GM21576 (cell line): ENCODE measurements around the gene PIGV.
"Not testable (repeated sequence)": the region's sequence is repeated elsewhere in the genome, so short reads cannot be mapped to it uniquely, and the experiment has no call there.

Experiments used
- ATAC-seq: cut with Tn5 transposase; IDR thresholded peaks from one replicate; pipeline ENCODE4 v1.9.1; 2021; ENCODE audit warnings: mild to moderate bottlenecking, moderate library complexity; ENCODE audit not compliant: unreplicated experiment

PIGV gene

DNA sequence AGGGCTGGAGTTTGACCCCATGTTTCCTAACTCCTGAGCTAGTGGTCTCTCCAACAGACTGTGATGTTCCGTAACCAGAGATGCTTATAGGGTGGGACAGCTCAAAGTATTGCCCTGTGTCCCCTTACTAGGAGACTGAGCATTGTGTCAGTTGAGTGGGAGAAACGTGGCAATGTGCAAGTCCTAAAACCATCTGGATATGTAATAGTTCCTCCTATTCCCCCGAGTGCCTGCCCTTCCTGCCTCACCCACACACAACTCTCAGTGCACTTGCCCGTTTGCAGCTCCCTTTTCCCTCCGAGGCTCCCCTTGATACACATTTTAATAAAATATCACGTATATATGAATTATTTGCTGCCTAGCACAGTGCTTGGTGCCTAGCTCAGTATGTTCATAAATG, 3.4 kb downstream of the PIGV start:
- no peak for ATAC-seq

DNA sequence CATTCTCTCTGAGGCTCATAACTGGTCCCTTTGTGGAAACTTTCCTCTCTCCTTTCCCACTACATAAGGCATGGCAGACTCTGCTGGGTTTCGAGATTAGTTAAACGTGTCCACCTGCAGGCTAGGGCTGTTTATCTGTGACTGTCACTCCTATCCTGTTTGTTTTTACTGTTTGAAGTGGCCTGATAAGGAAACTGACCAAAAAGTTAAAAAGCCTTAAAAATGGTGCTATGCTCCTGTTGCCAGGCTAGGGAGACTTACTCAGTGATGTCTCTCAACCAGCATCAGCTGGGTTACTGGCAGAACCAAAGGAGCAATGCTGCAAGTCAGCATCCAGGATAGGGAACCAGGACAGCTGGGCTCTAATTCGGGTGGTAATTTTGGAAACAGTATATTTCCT, 3.9 kb downstream of the PIGV start:
- ATAC-seq, result no peak

DNA sequence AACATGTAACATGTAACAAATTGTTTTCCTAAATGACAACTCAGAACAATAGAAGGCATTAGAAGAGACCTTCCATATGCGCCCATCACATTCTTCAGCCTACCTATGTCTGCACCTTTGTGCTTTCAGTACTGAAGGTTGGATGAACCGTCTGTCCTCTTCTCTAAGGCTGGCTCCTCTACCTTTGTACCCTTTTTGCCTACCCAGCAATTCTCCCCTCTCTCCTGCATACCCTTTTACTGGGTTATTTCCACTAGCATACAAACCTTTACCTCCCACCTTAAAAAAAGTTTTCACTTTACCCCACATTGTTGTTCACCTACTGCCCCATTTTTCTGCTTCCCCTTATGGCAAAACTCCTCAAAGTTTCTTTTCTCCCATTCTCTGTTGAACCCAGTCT, 5.2 kb downstream of the PIGV start:
- ATAC-seq, result no peak

DNA sequence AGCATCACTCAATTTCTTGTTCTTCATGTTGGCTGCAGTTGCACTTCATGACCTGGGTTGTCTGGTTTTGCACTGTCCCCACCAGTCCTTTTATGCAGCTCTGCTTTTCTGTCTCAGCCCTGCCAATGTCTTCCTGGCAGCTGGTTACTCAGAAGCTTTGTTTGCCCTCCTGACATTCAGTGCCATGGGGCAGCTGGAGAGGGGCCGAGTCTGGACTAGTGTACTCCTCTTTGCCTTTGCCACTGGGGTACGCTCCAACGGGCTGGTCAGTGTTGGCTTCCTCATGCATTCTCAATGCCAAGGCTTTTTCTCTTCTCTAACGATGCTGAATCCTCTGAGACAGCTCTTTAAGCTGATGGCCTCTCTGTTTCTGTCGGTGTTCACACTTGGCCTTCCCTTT, 6.6 kb downstream of the PIGV start:
- no peak for ATAC-seq

DNA sequence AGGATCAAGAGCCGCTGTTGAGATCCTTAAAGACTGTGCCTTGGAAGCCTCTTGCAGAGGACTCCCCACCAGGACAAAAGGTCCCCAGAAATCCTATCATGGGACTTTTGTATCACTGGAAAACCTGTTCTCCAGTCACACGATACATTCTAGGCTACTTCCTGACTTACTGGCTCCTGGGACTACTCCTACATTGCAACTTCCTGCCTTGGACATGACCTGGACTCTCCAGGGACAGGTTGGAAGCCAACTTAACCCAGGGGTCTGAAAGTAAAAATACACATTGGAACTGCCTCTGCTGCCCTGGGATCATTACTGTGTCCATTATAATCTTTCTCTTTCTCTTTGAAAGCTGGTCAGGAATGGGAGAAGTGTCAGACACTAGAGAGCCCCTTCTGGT, 9.9 kb downstream of the PIGV start:
- ATAC-seq, result no peak

DNA sequence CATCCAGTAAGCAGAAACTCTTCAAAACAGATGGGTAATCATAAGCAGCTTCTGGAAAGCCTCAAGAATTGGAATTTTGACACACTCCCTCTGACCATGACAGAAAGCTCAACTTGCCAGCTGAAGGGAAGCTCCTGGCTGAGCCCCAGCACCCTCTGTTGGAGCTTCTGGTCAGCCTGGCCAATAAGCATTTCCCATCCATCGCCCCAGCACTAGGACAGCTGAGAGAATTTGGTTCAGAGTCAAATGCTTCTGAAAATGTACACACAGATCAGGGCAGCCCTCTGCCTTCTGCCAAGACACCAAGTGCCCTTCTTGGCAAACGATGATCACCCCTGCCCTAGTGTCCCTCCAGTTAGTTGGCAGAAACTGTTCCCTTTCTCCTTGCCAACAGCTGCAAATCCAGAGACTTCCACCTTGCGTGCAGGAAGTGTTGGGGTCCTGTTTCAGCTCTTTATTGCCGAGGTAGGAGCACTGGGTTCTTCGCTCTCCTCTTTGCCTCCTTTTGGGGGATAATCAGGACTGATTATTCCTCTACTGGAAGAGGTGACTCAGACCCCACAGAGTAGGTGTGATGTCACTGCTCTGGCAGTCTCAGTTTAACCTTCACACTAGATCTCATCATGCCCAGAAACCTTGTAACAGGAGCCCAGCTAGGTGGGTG, 11.9 kb downstream of the PIGV start:
- ATAC-seq, result no peak

DNA sequence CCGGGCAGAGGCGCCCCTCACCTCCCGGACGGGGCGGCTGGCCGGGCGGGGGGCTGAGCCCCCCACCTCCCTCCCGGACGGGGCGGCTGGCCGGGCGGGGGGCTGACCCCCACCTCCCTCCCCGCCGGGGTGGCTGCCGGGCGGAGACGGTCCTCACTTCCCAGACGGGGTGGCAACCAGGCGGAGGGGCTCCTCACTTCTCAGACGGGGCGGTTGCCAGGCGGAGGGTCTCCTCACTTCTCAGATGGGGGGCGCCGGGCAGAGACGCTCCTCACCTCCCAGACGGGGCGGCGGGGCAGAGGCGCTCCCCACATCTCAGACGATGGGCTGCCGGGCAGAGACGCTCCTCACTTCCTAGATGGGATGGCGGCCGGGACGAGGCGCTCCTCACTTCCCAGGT, 16.2 kb downstream of the PIGV start:
- not testable (repeated sequence) for ATAC-seq

DNA sequence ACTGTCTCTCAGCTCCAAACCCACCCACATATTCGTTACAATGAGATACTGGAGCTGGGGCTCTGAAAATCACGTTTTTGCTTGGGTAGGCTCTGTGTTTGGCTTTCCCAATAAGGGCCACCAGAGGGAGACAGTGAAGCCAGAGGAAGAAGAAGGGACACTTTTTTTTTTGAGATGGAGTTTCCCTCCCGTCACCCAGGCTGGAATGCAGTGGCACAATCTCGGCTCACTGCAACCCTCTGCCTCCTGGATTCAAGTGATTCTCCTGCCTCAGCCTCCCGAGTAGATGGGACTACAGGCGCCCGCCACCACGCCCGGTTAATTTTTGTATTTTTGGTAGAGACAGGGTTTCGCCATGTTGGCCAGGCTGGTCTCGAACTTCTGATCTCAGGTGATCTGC, 22.4 kb downstream of the PIGV start:
- not testable (repeated sequence) for ATAC-seq

DNA sequence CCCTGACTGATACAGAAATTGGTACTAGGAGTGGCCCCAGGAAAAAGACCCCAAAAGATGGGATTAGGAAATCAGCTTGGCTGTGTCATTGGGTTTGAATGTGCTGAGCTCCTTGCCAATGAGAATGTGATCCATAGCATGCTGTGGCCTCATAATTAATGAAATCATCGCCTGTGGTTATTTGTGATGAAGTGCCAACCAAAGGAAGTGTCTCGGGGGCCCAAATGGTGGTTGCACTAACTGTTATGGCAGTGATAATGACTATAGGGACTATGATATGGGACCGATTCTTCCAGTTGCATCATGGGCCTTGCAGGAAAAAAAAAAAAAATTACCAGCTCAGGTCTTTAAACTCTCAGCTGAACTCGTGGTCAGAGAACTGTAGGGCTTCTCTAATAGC, 23.3 kb downstream of the PIGV start:
- no peak for ATAC-seq

DNA sequence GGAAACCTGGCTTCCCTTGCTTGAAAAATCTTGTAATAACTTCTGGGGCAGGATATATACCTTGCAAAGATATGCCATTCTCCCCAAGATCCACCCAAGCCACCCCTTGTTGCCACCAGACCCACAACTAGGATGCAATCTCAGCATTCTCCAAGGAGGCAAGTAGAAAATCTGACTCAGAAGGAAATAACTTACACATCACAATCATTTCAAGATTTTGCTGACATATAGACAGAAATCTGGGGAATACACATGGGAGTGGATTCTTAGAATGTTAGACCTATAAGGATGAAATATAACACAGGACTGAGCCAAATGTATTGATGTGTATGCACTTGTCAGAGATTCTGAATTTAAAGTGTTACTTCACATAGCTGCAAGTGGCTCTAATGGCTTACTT, 24.0 kb downstream of the PIGV start:
- ATAC-seq, result no peak

DNA sequence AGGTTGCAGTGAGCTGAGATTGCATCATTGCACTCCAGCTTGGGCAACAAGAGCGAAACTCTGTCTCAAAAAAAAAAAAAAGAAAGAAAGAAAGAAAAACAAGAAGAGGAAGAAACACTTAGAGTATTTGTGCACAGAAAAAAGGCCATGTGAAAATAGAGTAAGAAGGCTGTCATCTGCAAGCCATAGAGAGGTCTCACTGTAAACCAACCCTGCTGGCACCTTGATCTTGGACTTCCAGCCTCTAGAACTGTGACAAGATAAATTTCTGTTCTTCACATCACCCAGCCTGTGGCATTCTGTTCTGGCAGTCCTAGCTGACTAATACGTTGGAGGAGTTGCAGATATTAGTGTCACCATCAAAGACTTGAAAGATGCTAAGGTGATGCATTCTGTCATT, 26.6 kb downstream of the PIGV start:
- ATAC-seq, result no peak

DNA sequence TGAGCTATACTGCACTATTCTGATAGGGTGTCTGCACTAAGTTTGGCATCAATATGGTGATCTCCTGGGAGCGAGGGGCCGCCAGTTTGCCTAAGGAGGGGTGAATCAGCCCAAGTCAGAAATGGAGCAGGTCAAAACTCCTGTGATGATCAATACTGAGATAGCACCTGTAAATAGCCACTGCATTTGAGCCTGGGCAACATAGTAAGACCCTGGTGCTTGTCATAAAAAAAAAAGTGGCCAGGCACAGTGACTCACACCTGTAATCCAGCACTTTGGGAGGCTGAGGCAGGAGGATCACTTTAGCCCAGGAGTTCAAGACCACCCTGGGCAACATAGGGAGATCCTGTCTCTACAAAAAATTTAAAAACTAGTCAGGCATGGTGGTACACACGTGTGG, 27.1 kb downstream of the PIGV start:
- ATAC-seq, result no peak

DNA sequence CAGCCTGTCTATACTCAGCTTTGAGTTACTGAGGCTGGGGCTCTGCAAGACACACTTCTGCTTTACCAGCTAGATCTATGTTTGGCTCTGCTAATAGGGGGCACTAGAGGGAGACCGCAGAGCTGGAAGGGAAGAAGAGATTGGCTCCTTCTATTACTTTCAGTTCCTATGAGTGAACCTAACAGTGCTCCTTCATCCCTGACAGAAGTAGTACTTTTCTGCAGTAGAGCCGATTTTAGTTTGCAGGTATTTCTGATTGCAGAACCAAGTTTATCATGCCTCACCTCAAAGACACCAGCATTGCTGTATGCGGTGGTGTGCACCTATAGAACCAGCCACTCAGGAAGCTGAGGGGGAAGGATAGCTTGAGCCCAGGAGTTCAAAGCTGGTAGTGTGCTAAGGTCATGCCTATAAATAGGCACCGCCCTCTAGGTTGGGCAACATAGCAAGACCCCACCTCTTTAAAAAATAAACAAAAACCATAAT, 33.1 kb downstream of the PIGV start:
- peak; percentile 81 for ATAC-seq

DNA sequence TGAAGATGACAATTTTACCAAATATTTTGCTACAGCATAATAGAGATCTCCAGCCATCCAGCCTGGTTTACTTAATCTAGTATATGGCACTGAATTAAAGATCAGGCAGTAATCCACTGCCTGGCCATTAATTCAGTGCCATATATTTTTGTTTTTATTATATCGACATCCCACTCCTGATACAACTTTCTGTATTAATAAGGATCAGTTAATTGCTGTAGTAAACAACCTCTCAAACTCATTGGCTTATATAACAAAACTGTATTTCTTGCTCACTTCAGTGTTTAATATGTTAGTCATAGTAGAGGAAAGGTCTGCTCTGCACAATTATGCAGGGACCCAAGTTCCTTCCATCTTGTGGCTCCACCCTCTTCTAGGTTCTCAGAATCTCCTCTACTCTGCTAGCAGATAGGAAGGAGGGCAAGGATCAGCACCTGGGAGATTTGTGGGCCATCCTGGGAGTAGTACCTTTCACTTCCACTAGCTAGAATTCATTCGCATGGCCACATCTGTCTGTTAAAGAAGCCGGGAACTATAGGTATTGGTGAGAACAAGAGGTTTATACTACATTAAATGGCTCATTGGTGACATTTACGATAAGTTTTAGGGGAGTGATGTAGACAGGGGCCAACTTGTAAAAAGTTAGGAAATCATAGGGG, 35.1 kb downstream of the PIGV start:
- no peak for ATAC-seq

DNA sequence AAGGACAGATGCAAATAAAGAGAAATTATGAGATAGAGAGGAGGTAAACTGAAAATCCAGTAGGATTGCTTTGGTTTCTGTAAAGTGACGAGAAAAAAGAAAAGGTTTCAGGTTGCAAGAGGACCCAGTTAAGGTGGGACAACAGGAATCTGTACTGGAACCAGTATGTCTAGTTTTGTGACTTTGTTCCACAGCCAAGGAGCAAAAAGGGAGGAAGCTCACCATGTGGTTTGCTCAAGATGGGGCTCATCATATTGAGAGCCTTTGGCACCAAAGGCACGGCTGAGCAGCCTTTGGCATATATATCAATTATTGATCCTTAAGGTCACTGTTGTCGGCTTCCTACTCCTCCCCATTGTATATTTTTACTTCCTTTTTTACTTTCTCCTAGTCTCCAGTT, 37.0 kb downstream of the PIGV start:
- no peak for ATAC-seq

DNA sequence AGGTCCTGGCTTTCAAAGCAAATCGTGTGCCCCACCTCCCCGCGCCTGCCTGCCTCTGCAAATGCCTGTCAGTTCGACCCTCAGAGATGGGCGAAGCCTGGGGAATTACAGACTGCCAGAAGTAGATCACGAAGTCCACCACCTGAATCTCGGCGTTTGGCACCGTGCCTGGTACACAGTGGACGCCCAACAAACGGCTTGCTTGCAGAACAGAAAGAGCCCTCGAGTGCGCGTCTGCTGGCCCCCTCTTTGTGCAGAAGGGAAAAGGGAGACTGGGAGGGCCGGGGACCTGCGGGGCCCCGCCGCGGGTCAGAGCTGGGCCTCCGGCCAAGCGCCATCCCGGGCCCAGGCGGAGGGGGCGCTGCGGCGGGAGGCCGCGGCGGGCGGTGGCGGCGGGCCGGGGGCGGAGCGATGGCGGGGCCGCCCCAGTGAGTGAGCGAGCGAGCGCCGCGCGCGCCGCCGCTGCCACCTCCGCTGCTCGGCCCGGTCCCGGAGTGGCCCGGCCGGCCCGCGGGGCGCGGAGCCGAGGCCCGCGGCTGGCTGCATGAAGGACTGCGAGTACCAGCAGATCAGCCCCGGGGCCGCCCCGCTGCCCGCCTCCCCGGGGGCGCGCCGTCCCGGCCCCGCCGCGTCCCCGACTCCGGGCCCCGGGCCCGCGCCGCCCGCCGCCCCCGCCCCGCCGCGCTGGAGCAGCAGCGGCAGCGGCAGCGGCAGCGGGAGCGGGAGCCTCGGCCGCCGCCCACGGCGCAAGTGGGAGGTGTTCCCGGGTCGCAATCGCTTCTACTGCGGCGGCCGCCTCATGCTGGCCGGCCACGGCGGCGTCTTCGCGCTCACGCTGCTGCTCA, 38.7 kb downstream of the PIGV start, which contains the start of gene ZDHHC18:
ZDHHC18 (plus strand) TSS at position 428 of the 845 bp plus-strand sequence; CDS start at position 545, 117 bp downstream.
- ATAC-seq, result peak; percentile 70

DNA sequence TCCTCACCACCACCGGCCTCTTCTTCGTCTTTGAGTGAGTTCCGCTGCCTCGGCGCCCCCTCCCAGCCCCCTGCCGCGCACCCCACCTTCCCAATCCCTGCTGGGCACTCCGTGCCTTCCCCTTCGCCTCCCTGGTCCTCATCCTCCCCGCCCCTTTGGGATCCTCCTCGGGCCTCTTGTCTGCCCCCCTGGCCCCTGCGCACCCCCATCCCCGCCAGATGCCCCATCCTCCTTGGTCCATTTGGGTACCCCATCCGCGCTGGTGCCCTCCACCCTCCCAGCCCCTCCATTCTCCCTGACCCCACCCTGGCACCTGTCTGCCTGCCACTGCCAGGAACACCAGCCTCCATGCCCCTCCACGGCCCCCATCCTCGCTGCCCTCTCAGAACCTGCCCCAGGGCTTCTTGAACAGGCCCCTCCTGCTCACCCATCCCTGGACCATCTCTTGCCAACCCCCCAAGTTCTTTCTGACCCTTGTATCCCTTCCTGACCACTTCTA, 39.4 kb downstream of the PIGV start:
- ATAC-seq, result no peak

DNA sequence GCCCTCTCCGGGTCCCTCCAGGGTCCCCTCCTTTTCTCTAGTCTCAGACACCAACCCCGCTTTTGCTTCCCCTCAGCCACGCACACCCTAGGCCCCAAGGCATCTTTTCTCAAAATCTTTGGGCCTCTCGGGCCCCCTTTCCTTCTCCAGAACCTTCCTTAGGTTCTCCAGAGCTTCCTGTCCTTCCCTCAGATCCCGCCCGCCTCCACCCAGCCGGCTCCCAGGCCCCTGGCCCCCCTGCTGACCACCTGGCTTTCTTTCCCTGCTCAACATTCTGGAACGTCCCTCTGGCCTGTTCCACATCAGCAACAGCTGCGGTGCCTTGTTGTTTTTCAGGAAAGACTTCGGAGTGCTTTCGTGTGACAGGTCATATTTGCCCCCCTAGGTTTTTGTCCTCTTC, 39.9 kb downstream of the PIGV start:
- ATAC-seq, result no peak

DNA sequence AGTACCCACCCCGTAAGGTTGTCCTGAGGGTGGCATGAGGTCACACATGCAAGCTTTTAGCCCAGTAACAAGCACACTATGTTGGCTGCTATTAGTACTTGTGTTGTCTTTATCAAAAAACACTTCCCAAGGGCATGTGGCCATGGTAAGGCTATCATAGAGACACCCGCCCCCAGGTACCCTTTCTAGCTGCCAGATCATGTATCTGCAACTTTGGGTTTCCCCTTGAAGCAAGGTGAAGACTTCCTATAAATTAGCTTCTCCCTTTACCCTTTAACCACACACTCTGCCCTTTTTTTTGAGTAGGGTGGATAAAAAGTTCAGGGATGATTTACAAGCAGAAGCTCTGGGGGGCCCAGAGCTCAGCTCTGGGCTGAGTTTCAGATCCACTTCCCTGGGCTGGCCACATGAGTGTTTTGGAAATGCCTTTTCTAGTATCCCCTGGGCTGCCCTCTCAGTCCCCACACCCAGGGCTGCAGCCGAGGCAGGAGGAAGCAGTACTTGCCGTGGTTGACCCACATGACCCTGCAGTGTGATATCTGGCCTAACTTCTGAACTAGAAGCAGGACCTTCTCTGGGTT, 40.8 kb downstream of the PIGV start:
- ATAC-seq, result no peak

DNA sequence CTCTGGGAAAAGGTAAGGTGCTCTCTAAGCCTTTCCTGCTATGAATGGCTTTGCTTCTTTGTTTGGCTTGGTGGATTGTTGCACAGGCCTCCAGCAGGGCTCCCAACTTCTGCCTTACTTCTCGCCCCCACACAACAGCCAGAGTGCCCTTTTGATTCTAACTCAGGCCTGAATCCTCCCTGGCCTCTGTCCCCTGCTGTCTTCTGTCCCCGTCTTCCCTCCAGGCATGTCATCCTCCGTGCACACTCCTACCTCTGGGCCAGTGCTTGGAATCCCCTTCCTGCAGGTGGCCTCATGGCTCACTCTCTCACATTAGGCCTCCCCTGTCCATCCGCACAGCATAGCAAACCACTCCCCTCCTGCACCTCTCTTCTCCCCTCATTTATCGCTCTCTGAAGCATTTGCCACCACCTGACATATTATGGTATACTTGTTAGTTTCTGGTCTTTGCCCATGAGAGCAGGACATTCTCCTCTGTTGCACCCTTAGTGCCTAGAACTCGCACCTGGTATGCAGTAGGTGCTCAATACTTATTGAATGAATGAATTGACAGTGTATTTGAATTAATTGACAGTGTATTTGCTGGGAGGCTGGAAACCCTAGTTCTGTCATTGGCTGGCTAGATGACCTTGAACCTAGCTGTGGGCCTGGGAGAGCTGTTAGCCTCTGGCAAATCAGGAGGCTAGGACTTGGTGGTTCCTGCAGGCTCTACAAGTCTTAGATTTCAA, 41.6 kb downstream of the PIGV start:
- ATAC-seq, result no peak

DNA sequence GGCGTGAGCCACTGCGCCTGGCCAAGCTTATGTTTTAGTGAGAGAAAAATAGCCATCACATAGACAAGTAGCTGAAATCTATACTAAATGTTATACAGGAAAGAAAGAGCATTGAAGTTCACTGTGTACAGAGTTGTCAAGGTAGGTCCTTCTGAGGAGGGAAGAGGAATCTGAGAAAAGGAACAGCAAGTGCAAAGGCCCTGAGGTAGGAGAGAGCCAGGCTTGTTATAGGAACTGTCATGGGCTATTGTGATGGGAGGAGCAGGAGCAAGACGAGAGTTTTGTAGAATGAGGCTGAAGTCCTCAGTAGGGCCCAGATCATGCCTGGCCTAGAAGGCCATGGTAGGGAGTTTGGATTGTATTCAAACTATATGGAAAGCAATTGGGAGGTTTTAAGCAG, 43.3 kb downstream of the PIGV start:
- no peak for ATAC-seq
